Karpas-422 (cell line): Measurements from ENCODE around the gene CCL22. TPM values are rescaled to one million over a fixed set of nuclear protein-coding genes. Genes with fewer than 3 reads are reported as not detected.

ENCODE experiments used
- DNase-seq: peaks from one replicate; pipeline ENCODE4 v3.0.0-alpha.2; 2015
- H2AFZ ChIP-seq: fragments of 200-600 bp; sonication (generic); 2 replicates; pipeline ENCODE4 v1.6.1; 2014; ENCODE audit warnings: antibody characterized with exemption, low read length, mixed read lengths
- H3K27ac ChIP-seq: fragments of 200-600 bp; sonication (generic); 2 replicates; pipeline ENCODE4 v1.5.1; 2014; ENCODE audit warnings: mild to moderate bottlenecking, low read length, moderate library complexity
- H3K27me3 ChIP-seq: fragments of 200-600 bp; sonication (generic); 2 replicates; pipeline ENCODE4 v1.6.1; 2014; ENCODE audit warnings: low read length, mixed read lengths
- H3K36me3 ChIP-seq: fragments of 200-600 bp; sonication (generic); 2 replicates; pipeline ENCODE4 v1.6.1; 2014; ENCODE audit warnings: low read length, mixed read lengths; ENCODE audit not compliant: insufficient read depth
- H3K4me1 ChIP-seq: fragments of 200-600 bp; sonication (generic); 2 replicates; pipeline ENCODE4 v1.6.1; 2014; ENCODE audit warnings: mild to moderate bottlenecking, low read length, mixed read lengths
- H3K4me2 ChIP-seq: fragments of 200-600 bp; sonication (generic); 2 replicates; pipeline ENCODE4 v1.6.1; 2014; ENCODE audit warnings: low read length, low read depth, mild to moderate bottlenecking; ENCODE audit not compliant: poor library complexity, severe bottlenecking
- H3K4me3 ChIP-seq: fragments of 200-600 bp; sonication (generic); 2 replicates; pipeline ENCODE4 v1.5.1; 2014; ENCODE audit warnings: mild to moderate bottlenecking, antibody characterized with exemption, low read length, mixed read lengths
- H3K79me2 ChIP-seq: fragments of 200-600 bp; sonication (generic); 2 replicates; pipeline ENCODE4 v1.6.1; 2014; ENCODE audit warnings: mild to moderate bottlenecking, low read length, mixed read lengths
- H3K9ac ChIP-seq: fragments of 200-600 bp; sonication (generic); 2 replicates; pipeline ENCODE4 v1.6.0; 2014; ENCODE audit warnings: low read length
- H3K9me2 ChIP-seq: fragments of 200-600 bp; sonication (generic), shearing (Covaris generic); replicated peaks from 2 replicates; pipeline ENCODE4 v1.6.0; 2014; ENCODE audit warnings: mild to moderate bottlenecking, low read length, moderate library complexity; ENCODE audit not compliant: insufficient read depth
- H3K9me3 ChIP-seq: fragments of 300-700, 200-600 bp; sonication (generic); 2 replicates; pipeline ENCODE4 v1.6.1; 2014; ENCODE audit warnings: low read length, mixed read lengths
- H4K20me1 ChIP-seq: fragments of 200-600 bp; sonication (generic); 2 replicates; pipeline ENCODE4 v1.6.1; 2014; ENCODE audit warnings: mild to moderate bottlenecking, antibody characterized with exemption, low read length, low read depth; ENCODE audit not compliant: insufficient read depth
- total RNA-seq: library from RNA; depleted of rRNA; stranded (reverse); fragments of >200 nt; shearing (Covaris generic); gene quantifications from 2 replicates; pipeline ENCODE4 v1.2.3, GENCODE V29; 2014; ENCODE audit warnings: low replicate concordance; rRNA removed

Gene CCL22
- total RNA-seq = not detected in 2 replicates

DNA sequence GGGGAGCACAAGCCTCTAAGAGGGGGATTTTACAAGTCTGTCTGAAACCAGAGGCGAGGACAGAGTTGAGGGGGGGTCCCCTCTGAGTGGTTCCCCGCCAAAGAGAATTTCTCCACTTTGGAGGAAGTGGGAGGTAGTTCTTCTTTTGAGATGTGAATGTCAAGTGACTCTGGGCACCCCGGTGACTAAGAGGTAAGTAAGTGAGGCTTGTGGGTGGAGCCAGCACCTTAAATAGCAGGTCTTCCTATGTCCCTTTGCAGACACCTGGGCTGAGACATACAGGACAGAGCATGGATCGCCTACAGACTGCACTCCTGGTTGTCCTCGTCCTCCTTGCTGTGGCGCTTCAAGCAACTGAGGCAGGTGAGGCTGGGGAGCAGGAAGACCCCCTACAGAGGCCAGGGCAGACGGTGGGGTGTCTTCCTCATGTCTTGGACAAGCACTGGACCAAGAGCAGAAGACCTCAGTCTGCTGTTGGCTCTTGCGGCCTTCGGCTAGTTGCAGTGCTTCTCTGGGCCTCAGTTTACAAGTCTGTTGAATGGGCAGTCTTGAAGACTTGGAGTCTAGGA, at the start of gene CCL22:
Gene CCL22 (plus strand): TSS at position 257 of the 569 bp plus-strand sequence. CDS start 34 bp downstream, at position 291.
- H3K9me2 ChIP-seq = no peaks in the 10 kb centered on the region
- no peak within 1 kb of the TSS for H3K4me3 ChIP-seq
- H3K27me3 ChIP-seq = no peaks in the 10 kb centered on the region
- no peak within 1 kb of the TSS for H3K9ac ChIP-seq
- DNase-seq = peak; percentile 44
- H3K4me1 ChIP-seq = no peaks in the 10 kb centered on the region
- H3K4me2 ChIP-seq = no peak within 1 kb of the TSS
- H3K9me3 ChIP-seq = no peaks in the 10 kb centered on the region
- no peak within 1 kb of the TSS for H3K27ac ChIP-seq
- no peak within 1 kb of the TSS for H2AFZ ChIP-seq
- no peaks in the 10 kb centered on the region for H4K20me1 ChIP-seq
- H3K36me3 ChIP-seq = no peaks in the 10 kb centered on the region
- no peaks in the 10 kb centered on the region for H3K79me2 ChIP-seq

DNA sequence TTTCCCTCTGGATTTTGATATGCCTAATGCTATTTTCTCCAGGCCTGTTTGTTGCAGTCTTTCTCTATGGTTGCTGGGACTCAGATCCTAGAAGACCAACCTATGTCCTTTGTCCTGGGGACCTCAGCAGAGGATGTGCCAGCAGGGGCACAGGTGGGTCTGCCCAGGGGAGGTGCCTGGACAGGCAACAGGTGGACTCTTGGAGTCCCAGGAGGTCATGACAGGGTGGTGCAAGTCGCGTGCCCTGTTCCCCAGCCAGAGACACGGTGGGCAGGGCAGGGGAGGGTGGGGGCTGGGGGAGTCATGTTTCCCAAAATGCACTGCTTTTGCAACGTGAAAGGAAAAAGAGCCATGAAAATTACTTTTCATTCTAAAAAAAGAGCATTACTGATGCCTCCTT, 47.8 kb upstream of the CCL22 start:
- Histone ChIP-seq H3K36me3 (no peaks in the 10 kb centered on the region), H3K9me3 (no peaks in the 10 kb centered on the region), H3K9ac (no peak overlapping the region), H3K27me3 (no peaks in the 10 kb centered on the region), H3K4me2 (no peak overlapping the region), H3K4me1 (peaks cover 8% of the 10 kb centered on the region), H3K27ac (no peak overlapping the region), H4K20me1 (no peaks in the 10 kb centered on the region), H3K4me3 (no peak overlapping the region), H3K79me2 (no peaks in the 10 kb centered on the region), H3K9me2 (no peaks in the 10 kb centered on the region), H2AFZ (no peak overlapping the region)
- no peak for DNase-seq

- no peak overlapping the region for H3K27ac ChIP-seq
- DNase-seq = no peak
These were observed 45.1 kb upstream of the CCL22 start for GRCh38 chr16:57313509-57313908.

GRCh38 chr16:57314161-57314785, 44.3 kb upstream of the CCL22 start:
- H3K27me3 ChIP-seq = no peaks in the 10 kb centered on the region
- no peaks in the 10 kb centered on the region for H3K9me2 ChIP-seq
- DNase-seq = no peak
- H3K4me3 ChIP-seq = no peak overlapping the region
- peaks cover 8% of the 10 kb centered on the region for H3K4me1 ChIP-seq
- H3K36me3 ChIP-seq = no peaks in the 10 kb centered on the region
- H3K9ac ChIP-seq = no peak overlapping the region
- H4K20me1 ChIP-seq = no peaks in the 10 kb centered on the region
- H2AFZ ChIP-seq = no peak overlapping the region
- no peaks in the 10 kb centered on the region for H3K9me3 ChIP-seq
- no peak overlapping the region for H3K4me2 ChIP-seq
- H3K27ac ChIP-seq = no peak overlapping the region
- no peaks in the 10 kb centered on the region for H3K79me2 ChIP-seq

More at GRCh38 chr16:57313509-57313908, 45.1 kb upstream of the CCL22 start:
- Histone ChIP-seq H3K4me3 (no peak overlapping the region), H3K36me3 (no peaks in the 10 kb centered on the region), H3K79me2 (no peaks in the 10 kb centered on the region), H4K20me1 (no peaks in the 10 kb centered on the region), H3K27me3 (no peaks in the 10 kb centered on the region), H3K9me3 (no peaks in the 10 kb centered on the region), H3K4me2 (no peak overlapping the region), H3K9ac (no peak overlapping the region), H2AFZ (no peak overlapping the region), H3K9me2 (no peaks in the 10 kb centered on the region), H3K4me1 (peaks cover 8% of the 10 kb centered on the region)

DNA sequence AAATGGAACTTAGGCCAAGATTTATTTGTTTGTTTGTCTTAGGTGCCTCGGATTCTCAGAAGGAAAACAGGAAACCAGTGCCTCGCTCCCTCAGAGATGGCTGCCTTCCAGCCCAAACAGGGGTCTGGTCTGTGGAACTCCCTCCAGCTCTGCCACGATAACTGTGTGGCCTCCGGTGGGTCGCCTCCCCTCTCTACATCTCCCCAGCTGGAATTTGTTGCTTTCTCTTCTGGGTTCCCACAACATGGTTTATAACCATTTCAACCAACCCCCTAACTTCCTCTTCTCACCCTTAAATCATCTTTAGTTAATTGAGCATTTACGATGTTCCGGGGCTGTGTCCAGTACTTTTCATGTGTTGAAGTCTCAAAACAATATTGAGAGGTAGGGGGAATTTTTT, 43.2 kb upstream of the CCL22 start:
- Histone ChIP-seq H3K27ac (no peak overlapping the region), H3K27me3 (no peaks in the 10 kb centered on the region), H2AFZ (no peak overlapping the region), H3K9me3 (no peaks in the 10 kb centered on the region), H3K36me3 (no peaks in the 10 kb centered on the region), H3K4me1 (peaks cover 8% of the 10 kb centered on the region), H3K4me3 (no peak overlapping the region), H3K79me2 (no peaks in the 10 kb centered on the region), H3K9ac (no peak overlapping the region), H4K20me1 (no peaks in the 10 kb centered on the region), H3K4me2 (no peak overlapping the region), H3K9me2 (no peaks in the 10 kb centered on the region)
- DNase-seq = no peak

DNA sequence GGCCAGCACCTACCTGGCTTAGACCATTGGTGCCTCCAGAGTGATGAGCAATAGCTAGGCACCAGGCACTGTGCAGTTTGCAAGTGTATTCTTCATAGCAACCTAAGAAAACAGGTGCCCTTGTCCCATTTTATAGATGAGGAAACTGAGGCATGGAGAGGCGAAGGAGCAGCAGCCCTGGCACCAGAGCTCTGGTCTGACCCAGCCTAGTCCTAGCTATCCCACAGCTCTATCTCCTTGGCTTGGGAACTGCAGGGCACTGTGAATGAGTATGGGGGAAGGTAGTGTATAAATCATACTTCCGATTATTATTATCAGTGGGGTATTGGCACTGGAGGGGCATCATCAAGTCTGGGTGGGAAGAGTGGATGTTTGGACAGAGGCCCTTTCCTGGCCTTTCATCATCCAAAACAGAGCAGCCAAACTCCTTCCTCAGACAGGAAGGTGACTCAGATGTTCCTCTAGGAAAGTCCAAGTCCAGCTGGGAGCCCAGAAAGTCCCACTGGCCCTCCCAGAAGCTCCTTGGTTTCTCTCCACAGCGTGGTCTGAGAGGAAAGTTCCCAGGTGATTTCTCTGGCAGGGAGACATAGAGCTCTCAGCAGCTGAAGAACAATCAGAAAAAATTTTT, 42.1 kb upstream of the CCL22 start:
- H3K27ac ChIP-seq = no peak overlapping the region
- no peaks in the 10 kb centered on the region for H3K9me2 ChIP-seq
- no peaks in the 10 kb centered on the region for H3K27me3 ChIP-seq
- no peak overlapping the region for H3K4me2 ChIP-seq
- H3K4me1 ChIP-seq = peaks cover 8% of the 10 kb centered on the region
- no peaks in the 10 kb centered on the region for H3K36me3 ChIP-seq
- no peaks in the 10 kb centered on the region for H3K79me2 ChIP-seq
- no peaks in the 10 kb centered on the region for H3K9me3 ChIP-seq
- H3K4me3 ChIP-seq = no peak overlapping the region
- no peak for DNase-seq
- no peak overlapping the region for H3K9ac ChIP-seq
- H2AFZ ChIP-seq = no peak overlapping the region
- no peaks in the 10 kb centered on the region for H4K20me1 ChIP-seq

DNA sequence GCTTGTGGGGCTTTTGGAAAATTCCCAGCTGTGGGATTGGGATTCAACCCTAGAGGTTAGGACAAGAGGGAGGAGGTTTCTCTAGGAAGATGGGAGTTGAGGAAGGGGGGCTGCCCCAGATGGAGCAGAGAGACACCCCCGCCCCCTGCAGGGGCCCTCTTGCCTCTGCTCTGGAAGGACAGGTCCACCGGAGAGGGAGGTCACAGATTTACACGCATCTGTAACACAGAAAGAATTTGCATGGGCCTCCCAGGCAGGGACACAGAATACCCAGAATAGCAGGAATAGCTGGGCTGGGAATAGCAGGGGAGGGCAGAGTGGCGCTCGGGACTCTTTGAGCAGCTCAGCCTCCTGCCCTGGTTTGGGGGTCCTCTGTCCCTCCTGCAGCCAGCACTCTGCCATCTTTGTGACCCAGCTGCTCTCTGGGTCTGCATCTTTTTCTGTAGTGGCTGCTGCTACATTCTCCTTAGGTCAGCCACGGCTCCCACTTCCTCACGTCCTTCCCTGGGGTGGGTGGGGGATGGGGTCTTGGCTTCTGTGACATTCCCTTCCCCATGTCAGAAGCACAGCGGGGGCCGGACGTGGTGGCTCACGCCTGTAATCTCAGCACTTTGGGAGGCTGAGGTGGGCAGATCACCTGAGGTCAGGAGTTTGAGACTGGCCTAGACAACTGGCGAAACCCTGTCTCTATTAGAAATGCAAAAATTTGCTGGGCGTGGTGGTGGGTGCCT, 40.2 kb upstream of the CCL22 start:
- no peak overlapping the region for H3K4me2 ChIP-seq
- no peak overlapping the region for H2AFZ ChIP-seq
- no peak overlapping the region for H3K4me3 ChIP-seq
- no peaks in the 10 kb centered on the region for H3K79me2 ChIP-seq
- H3K9ac ChIP-seq = no peak overlapping the region
- no peaks in the 10 kb centered on the region for H3K9me3 ChIP-seq
- DNase-seq = no peak
- peaks cover 8% of the 10 kb centered on the region for H3K4me1 ChIP-seq
- no peaks in the 10 kb centered on the region for H3K36me3 ChIP-seq
- H4K20me1 ChIP-seq = no peaks in the 10 kb centered on the region
- H3K27me3 ChIP-seq = no peaks in the 10 kb centered on the region
- no peak overlapping the region for H3K27ac ChIP-seq
- no peaks in the 10 kb centered on the region for H3K9me2 ChIP-seq

DNA sequence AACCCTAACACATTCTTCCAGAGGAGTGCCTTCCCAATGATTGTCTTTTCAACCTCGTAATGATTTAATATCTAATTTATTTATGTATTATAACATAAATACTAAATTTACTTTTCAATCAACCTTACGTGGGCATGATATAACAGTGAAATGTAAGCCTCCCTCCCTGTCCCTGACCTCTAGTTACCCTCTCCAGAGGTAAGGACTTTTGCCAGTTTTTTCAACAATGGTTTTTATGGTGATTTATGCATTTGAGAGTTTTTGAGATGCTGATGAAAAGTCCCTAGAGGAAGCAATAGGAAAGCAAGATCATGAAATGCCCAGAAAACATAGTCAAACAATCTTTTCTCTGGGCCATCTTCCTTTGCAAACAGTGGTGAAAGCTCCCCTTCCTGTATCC, 38.9 kb upstream of the CCL22 start:
- H3K4me2 ChIP-seq = no peak overlapping the region
- H2AFZ ChIP-seq = no peak overlapping the region
- no peak overlapping the region for H3K4me3 ChIP-seq
- no peaks in the 10 kb centered on the region for H3K27me3 ChIP-seq
- no peaks in the 10 kb centered on the region for H3K9me2 ChIP-seq
- no peaks in the 10 kb centered on the region for H3K36me3 ChIP-seq
- H3K9ac ChIP-seq = no peak overlapping the region
- H4K20me1 ChIP-seq = no peaks in the 10 kb centered on the region
- no peaks in the 10 kb centered on the region for H3K79me2 ChIP-seq
- no peak overlapping the region for H3K27ac ChIP-seq
- DNase-seq = no peak
- H3K9me3 ChIP-seq = no peaks in the 10 kb centered on the region
- peaks cover 5% of the 10 kb centered on the region for H3K4me1 ChIP-seq
